Retinal pigment epithelial cell (primary cell): ENCODE results near the gene ANK2.

Experiments
- DNase-seq: peaks from one replicate; pipeline ENCODE4 v3.0.0-alpha.2; 2010; ENCODE audit warnings: low read depth
- H3K4me3 ChIP-seq: 2 replicates; pipeline ENCODE4 v1.5.1; 2011; ENCODE audit warnings: mild to moderate bottlenecking, low read length, control low read depth, moderate library complexity
- CTCF ChIP-seq: conservative IDR thresholded peaks from 2 replicates; pipeline ENCODE4 v1.5.1; 2011; ENCODE audit warnings: low read depth, low read length, control low read depth, inconsistent platforms

Gene ANK2

GRCh38 chr4:113398441-113399143, 349.1 kb downstream of the ANK2 start:
- DNase-seq = no peak
- H3K4me3 ChIP-seq = no peak overlapping the region
- no peak for TF ChIP-seq CTCF

- no peak for TF ChIP-seq CTCF
- DNase-seq = no peak
- no peak overlapping the region for H3K4me3 ChIP-seq
These were observed 354.7 kb downstream of the ANK2 start for GRCh38 chr4:113404167-113404571.

GRCh38 chr4:113404841-113405240, 355.4 kb downstream of the ANK2 start:
- no peak for DNase-seq
- no peak overlapping the region for H3K4me3 ChIP-seq
- TF ChIP-seq CTCF = no peak

GRCh38 chr4:113405874-113406722, 356.6 kb downstream of the ANK2 start:
- no peak overlapping the region for H3K4me3 ChIP-seq
- DNase-seq = no peak
- no peak for TF ChIP-seq CTCF

GRCh38 chr4:113406723-113407016, 357.2 kb downstream of the ANK2 start:
- no peak for DNase-seq
- no peak overlapping the region for H3K4me3 ChIP-seq
- no peak for TF ChIP-seq CTCF

- H3K4me3 ChIP-seq = no peak overlapping the region
- DNase-seq = no peak
- no peak for TF ChIP-seq CTCF
These were observed 358.0 kb downstream of the ANK2 start for GRCh38 chr4:113407409-113407808.

GRCh38 chr4:113409181-113409580, 359.7 kb downstream of the ANK2 start:
- TF ChIP-seq CTCF = no peak
- H3K4me3 ChIP-seq = no peak overlapping the region
- DNase-seq = no peak
